ENCODE data around the gene MSS51.
A peak's percentile ranks its signal among the peaks of the same experiment; 100 is the strongest.
"Not testable (repeated sequence)": the region's sequence is repeated elsewhere in the genome, so short reads cannot be mapped to it uniquely, and the experiment has no call there.

MSS51 gene

DNA sequence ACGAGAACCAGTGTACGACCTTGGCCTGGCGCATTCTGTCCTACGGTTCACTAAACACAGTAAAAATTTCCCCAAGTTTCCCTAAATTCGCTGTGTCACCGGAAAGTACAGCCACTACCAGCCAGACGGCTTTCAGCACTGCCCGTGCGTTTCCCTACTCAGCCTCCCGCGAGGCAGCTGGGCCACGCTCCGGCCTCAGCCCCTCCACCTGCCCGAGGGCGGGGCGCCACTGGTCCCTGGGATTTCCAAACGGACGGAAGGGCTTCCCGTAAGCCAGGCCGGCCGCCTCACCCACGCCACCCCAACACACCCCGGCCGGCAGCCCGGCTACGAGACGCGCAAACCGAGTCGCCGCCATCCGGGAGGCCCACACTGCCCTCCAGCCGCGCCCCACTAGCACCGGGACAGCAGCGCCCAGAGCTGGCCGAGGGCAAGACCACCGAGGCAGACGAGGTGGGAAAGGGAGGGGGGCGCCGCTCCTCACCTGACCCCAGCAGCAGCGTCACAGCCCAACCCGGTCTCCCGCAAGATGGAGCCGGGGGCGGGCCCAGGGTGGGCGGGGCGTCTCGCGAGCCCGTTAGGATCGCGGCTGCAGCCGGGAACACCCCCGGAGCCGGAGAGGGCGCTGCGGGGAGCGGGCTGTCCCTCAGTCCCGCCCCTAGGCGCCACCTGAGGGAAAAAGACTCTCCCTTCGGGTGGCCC is 19.7 kb downstream of the MSS51 start, which contains the start of gene ANXA7:
Gene ANXA7 (minus strand): TSS at position 531 of the 702 bp plus-strand sequence. CDS start 13,202 bp downstream, outside the sequence.
- DNase-seq = peak; percentile 45

DNA sequence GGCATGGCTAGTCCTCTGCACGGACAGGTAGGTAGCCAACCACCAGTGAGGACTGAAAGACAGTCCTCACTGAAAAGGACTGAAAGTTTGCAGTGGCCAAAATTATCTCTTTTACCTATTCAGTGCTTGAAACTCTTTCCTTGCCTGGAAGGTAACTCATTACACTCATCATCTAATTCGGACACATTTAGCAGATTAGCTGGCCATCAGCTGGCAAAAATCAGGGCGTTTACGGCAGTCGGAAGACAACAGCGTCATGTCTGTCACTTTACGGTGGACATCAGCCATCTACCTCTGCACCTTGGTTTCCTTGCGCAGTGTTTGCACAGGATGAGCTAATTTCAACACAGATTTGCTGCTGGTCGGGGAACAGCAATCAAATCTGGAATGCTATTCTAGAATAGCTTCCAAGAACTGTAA is 20.2 kb downstream of the MSS51 start:
- DNase-seq = peak; percentile 63

DNA sequence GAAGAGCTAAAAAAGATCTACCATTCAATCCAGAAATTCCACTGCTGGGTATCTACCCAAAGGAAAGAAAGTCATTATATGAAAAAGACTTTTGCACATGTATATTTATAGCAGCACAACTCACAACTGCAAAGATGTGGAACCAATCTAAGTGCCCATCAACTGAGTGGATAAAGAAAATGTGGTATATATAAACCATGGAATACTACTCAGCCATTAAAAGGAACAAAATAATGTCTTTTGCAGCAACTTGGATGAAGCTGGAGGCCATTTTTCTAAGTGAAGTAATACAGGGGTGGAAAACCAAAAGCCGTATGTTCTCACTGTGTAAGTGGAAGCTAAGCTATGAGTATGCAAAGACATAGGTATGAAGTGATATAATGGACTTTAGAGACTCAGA is 22.5 kb downstream of the MSS51 start:
- DNase-seq = no peak

DNA sequence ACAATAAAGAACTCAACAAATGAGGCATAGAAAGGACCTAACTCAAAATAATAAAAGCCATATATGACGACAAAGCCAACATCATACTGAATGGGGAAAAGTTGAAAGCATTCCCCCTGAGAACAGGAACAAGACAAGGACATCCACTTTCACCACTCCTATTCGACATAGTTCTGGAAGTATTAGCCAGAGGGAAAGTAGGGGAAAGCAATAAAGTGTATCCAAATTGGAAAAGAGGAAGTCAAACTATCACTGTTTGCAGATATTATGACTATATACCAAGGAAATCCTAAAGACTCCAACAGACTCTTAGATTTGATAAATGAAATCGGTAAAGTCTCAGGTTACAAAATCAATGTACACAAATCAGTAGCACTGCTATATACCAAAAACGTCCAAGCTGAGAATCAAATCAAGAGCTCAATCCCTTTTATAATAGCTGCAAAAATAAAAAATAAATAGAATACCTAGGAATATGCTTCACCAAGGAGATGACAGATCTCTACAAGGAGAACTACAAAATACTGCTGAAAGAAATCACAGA is 24.3 kb downstream of the MSS51 start:
- no peak for DNase-seq

DNA sequence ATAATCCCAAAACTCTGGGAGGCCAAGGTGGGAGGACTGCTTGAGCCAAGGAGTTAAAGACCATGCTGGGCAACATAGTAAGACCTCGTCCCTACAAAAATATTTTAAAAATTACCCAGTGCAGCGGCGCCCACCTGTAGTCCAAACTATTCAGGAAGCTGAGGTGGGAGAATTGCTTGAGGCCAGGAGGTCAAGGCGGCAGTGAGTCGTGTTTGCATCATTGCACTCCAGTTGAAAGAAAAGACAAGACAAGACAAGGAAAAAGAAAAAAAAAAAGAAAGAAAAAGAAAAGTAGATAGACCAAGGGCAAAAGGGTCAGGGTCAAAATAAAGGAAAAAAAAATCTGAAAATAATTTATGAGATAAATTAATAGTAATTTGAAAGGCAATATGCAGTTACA is 25.3 kb downstream of the MSS51 start:
- no peak for DNase-seq

DNA sequence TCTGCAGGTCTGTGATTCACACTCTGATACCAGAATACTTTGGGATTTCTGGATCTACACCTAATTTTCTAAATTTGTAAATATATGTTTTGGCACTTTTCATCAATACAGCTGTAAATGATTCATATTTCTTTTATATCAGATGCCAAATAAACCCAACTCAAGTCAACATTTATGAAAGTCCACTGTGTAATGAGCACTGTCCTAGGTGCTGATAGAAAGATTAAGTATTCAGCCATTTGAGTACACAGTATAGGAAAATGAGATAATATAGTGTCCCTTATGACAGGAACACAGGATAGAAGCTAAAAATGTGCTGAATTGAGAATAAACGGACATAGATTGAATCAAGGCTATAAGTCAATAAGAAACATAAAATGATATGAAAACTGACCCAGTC is 25.9 kb downstream of the MSS51 start:
- no peak for DNase-seq

DNA sequence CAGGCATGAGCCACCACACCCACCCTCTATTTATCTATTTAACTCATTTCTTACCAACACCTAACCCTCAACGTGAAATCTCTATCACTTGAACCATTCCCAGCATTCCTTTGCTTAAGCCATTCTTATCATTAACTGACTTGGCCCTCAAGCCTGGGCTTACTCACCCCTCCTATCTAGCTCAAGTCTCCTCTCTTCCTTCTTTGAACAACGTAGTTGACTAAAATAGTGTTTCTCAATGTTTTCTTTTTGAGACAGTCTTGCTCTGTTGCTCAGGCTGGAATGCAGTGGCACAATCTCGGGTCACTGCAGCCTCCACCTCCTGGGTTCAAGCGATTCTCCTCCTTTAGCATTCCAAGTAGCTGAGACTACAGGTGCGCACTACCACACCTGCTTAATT is 26.5 kb downstream of the MSS51 start:
- no peak for DNase-seq

DNA sequence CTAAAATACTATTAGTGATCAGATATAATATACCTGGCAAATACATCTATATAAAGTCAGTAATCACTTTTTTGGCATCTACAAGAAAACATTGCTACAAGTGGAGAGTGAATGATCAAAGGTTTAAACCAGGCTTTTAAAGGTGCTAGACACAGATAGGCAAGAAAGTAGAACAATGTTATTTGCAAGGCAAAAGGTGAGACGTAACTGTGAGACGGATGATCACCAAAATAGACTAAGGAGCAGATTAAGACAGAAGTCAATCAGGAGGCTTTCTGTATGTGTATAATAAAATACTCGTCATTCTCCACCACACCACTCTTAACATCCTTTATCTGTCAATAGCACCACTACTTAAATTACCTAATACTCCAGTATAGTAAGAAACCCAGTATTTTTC is 27.8 kb downstream of the MSS51 start:
- DNase-seq = no peak

DNA sequence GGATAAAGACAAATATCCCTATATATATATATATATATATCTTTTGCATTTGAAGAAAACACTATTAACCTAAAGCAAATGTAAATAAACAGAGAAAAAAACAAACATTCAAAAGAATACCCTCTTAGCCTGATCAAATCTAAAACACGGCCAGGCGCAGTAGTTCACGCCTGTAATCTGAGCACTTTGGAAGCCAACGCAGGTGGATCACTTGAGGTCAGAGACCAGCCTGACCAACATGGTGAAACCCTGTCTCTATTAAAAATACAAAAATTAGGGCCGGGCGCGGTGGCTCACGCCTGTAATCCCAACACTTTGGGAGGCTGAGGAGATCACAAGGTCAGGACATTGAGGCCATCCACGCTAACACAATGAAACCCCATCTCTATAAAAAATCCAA is 28.7 kb downstream of the MSS51 start:
- DNase-seq = no peak

DNA sequence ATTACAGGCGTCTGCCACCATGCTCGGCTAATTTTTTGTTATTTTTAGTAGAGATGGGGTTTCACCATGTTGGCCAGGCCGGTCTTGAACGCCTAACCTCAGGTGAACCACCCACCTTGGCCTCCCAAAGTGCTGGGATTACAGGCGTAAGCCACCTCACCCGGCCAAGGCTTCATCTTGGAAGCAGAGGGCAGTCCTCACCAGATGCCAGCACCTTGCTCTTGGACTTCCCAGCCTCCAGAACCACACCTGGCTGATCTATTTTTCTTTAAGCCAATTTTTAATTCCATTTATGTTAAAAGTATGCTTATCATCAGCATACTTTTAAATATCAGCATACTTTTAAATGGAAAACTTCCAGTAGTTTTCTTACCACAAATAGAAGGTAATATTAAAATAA is 31.7 kb downstream of the MSS51 start:
- DNase-seq = no peak

DNA sequence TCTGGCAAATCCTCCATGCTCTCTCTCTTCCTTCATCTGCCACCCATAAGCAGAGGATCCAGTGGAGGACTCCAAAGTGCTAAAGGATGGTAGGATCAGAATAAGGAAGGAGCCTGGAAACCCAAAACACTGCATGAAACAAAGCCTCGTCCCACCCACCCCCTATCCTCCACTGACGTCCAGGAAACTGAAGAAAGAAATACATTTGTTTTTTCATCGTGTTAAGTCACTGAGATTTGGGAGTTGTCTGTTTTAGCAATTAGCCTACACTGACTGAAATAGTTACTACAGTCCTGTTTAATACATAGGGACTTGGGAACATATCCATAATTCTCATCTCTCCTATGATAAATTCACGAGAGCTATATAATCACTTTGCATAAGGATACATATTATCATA is 34.3 kb downstream of the MSS51 start:
- DNase-seq = no peak

DNA sequence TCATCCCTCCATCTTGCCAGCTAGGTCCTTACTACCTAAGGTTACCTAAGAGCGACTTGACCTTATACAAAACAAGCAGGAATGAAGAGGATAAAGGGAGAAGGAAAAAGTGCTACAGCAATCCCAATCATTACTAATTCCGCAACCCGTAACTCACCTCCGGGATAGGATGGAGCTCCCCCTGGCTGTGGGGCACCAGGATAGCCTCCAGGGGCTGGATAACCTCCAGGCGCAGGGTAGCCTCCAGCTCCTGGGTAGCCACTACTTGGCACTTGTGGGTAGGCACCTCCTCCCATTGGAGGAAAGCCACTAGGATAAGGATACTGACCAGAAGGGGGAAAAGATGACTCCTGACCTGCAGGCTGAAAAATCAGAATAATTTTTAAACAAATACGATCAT is 35.3 kb downstream of the MSS51 start:
- DNase-seq = no peak

DNA sequence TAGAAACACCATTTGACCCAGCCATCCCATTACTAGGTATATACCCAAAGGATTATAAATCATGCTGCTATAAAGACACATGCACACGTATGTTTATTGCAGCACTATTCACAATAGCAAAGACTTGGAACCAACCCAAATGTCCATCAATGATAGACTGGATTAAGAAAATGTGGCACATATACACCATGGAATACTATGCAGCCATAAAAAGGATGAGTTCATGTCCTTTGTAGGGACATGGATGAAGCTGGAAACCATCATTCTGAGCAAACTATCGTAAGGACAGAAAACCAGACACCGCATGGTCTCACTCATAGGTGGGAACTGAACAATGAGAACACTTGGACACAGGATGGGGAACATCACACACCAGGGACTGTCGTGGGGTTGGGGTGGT is 39.0 kb downstream of the MSS51 start:
- DNase-seq = not testable (repeated sequence)

DNA sequence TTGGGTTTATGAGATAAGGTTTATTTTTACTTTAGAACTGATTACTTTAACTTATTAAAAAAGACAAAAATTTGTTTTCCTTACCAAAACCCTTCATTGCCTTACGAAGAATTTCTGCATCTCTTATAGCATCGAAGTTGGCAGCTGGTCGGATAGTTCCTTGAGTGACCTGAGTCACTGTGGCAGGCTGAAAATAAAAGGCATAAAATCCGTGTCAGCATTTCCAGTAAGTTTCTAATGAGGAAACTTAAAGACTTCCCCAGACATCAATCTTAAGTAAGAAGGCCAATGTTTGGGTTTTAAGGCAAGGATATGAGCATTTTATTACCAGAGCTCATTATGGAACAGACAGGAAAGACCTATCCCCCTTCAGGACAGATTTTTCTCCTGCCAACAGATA is 45.1 kb downstream of the MSS51 start:
- DNase-seq = no peak

DNA sequence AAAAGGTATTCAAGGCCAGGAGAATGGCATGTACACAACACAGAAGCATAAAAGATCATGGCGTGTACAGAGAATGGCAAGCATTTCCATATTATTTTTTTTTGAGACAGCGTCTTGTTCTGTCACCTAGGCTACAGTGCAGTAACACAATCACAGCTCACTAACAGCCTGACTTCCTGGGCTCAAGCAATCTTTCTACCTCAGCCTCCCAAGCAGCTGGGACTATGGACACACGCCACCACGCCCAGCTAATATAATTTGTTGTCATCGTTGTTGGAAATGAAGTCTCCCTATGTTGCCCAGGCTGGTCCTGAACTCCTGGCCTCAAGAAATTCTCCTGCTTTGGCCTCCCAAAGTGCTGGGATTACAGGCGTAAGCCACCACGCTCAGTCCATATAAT is 46.8 kb downstream of the MSS51 start:
- DNase-seq = no peak

DNA sequence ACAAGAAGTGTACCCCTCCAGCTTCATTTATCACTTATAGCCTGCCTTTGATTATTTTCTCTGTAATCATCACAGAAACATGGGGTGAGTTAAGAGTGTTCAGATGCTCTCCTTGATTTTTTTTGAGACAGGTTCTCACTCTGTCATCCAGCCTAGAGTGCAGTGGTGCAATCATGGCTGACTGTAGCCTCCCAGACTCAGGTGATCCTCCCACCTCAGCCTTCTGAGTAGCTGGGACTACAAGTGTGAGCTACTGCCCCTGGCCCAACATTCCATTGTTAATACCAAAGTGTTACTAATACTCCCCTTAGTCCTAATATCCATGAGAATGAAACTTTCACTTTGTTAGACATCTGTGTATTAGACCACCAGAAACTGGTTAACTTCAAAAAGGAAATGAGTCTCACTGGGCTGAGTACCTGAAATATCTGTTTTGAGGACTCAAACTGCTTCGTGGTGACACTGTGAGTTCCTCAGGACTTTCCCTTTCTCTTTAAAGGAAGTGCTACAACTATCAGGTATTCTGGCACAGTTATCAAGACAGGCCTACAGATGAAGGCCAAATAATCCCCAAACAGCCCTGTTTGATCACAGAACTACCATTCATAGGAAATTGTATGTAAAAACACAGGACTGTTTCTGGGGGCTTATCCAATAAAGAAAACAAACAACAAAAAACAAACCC is 54.2 kb downstream of the MSS51 start:
- DNase-seq = no peak

DNA sequence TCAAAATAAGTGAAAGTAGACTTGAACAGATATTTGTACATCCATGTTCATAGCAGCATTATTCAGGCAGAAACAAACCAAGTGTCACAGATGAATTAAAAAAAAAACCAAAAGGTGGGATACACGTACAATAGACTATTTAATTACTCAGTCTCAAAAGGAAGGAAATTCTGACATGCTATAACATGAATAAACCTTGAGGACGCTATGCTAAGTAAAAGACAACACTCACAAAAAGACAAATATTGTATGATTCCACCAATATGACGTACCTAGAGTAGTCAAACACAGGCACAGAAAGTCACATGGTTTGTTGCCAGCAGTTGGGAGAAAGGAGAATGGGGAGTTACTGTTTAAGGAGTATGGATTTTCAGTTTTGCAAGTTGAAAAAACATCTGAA is 56.7 kb downstream of the MSS51 start:
- no peak for DNase-seq

All from NCI-H2029 (cell line).